Fibroblast of skin of left quadriceps (primary cell): ENCODE results near the gene GINS1.

Experiments
- DNase-seq, 2 experiments: peaks; one replicate each; pipeline ENCODE4 v3.0.0-alpha.2; 2013; ENCODE audit warnings: low read depth in 2 of 2

The GINS1 gene

DNA sequence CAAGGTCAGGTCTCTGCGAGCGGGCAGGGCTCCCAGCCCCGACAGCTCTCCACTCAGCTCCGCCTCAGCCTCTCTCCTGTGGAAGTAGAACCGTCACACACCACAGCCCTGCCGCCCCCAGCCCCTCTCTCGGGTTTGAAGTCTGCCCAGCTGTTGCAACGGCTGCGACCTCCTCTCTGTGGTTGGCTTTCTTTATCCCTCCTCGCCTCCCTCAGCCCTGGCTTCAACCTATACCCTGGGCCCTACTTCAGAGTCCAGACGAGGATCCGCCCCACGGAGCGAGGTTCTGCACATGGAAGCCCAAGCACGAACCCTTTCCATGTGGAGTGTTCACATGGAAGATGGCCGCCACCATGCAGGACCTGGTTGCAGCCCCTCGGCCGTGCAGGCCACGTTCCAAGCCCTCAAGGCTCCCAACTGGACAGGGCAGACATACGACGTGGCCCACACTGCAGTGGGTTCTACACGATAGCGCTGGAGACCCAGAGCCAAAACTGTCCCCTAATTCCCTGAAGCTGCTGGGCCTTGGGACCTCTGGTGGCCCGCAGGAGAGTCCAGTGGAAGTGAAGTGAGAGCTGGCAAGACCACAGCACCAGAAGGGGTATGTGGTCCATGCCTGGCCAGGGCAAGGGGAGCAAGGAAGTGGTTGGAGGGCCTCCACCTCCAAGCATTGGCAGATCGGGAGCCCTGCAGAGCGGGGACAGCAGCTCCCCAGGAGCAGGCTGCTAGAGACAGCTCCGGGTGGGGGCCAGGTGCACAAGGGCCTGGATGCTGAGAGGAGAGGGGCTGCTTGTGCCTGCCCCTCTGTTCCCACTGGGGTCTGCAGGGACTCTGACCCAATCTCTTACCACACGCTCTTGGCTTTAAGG lies 69.8 kb downstream of the GINS1 start:
- no peak for DNase-seq

DNA sequence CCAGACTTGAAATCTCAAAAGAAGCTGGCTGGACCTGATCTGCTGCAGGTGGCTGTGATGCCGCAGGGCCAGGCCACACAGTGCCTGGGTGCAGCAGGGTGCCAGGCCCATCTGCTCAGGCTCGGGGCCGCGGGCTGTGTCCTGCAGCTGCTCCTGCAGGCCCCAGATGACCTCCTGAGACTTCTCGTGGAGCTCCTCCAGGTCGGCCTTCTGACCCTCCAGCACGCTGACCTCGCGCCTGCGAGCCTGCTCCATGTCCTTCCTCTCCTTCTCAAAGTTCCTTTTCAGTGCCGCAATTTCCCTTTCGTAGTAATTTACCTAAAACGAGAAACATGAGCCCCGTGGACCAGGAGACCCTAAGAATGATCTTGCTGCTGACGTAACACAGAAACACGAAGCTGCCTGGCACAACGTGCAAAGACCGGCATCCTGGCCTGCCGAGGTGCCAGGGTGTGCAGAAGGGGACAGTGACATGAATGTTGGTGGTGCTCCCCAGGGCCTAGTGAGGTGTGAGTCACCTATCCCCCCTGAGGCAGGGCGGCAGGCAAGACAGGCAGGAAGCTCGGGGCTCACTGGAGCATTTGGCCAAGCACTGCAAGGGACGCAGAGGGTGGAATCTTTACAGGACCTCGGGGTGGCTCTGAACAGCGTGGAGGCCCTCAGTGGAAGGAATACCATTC lies 71.6 kb downstream of the GINS1 start:
- DNase-seq, result no peak

DNA sequence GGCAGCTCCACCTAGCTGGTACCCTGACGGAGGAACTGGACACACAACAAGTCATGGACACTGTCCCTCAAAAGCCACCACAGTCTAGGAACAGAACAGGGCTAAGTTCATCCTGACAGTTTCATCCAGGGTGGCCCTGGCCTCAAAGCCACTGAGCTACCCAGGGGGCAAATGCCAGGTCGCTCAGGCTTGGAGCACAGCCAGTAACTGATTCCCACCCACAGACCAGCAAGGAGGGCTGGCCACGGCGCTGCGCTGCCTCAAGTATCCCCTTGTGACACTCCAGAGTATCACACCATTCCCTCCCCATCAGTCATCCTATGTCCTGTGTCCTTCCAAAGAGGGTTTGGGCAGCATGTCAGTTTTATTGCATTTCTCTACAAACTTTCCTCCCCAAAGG lies 72.2 kb downstream of the GINS1 start:
- no peak for DNase-seq

DNA sequence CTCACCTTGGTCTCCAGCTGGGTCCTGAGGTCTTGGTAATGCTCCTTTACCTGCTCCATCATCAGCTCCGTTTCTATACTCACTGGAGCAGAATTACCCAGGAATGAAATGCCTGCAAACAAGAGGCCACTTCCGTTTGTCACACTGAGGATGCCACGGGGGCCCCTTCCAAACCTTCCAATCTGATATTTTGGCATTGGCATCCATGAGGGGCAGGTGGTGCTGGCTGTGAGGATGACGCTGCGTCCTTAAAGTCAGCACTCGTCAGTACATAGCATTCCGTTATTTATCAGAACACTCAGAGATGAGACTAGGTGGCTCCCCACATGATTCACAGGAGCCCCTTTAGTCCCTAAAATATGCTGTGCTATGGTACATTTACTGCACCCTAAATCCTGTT lies 72.7 kb downstream of the GINS1 start:
- no peak for DNase-seq

DNA sequence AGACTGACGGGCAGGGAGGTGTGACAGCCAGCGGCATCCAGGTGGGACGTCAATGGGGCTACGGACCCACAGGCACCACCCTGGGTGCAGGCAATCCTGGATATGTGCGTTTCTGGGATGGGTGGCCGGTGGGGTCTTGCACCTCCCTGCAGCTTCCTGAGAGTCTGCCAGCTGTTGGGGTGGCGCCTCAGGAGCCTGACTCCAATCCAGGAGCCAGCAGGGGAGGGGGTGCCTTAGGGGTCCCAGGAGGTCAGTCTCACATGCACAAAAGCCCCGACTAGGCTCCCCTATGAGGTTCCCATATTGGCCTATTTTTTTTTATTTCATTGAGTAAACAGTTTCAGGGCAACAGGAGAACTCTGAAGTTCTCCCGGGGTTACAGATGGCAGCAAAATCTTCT lies 73.3 kb downstream of the GINS1 start:
- no peak for DNase-seq

DNA sequence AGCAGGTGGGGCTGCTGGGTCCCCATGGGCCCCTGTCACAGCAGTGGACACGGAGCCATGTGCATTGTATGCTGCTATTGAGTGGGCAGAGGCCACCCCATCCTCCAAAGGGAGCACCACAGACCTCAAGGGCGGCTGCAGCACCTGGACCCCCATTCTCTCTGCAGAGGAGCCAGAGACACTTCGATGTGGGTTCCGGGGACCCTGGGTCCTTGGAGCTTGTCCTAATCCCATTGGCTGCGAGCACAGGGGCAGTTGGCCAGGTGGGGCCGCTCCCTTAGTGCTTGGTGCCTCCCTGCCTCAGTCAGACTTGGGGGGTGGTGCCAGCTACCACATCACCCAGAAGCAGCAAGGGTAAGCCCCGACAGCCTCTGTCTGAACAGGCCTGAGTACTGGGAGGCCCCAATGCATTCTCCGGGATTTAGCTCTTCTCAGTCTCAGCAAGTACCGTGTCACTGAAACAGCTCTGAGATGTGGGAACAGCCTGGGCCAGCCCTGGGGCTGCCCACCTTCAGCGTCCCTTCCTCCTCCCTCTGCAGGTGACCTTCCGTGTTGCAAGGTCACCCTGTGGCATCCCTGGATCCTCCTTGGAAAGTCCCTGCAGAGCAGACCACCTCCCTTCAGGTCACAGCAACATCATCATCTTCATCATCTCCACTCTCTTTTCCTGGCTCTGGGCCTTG lies 73.9 kb downstream of the GINS1 start:
- DNase-seq, result no peak

DNA sequence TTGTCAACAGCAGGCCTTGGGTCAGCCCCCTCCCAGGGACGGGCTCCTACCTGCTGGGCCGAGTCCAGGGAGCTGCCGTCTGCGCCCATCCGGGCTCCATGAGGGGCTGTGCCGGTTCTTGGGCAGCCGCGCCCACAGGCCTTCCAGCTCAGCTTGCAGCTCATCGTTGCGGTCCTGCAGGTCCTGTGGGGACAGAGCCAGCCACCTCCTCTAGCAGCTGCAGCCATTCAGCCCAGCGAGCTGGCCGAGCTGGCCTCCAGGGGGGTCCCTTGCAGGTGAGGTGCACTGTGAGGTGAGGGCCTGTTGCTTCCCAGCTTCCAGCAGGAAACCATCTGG lies 74.4 kb downstream of the GINS1 start:
- no peak for DNase-seq

DNA sequence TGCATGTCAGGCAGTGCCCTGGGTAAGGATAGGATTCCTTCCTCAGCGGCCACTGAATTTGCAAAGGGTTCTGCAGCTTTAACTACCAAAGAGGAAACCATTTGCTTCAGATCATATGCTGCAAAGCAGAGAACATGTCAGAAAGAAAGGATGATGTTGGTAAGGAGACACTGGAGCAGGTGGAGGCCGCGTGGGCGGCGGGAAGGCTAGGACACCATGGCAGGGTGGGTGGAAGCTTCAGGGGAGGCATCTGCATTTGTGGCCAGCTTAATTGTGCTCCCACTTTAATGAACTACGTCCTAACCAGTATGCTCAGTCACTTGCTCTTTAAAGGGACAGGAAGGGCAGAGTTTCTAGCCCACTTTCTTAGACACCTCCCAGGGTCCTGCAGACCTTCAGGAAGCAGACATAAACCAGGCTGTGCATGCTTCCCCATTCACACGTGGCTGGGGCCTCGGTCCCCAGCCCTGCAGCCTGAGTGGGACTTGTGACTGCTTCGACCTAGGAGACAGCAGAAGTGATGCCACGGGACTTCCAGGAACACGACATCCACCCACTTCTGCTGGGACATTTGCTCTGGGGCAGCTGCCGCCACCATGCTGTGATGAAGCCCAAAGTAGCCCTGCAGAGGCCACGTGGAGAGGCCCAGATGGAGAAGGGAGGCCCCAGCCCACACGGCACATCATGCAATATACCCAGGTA lies 76.1 kb downstream of the GINS1 start:
- no peak for DNase-seq

DNA sequence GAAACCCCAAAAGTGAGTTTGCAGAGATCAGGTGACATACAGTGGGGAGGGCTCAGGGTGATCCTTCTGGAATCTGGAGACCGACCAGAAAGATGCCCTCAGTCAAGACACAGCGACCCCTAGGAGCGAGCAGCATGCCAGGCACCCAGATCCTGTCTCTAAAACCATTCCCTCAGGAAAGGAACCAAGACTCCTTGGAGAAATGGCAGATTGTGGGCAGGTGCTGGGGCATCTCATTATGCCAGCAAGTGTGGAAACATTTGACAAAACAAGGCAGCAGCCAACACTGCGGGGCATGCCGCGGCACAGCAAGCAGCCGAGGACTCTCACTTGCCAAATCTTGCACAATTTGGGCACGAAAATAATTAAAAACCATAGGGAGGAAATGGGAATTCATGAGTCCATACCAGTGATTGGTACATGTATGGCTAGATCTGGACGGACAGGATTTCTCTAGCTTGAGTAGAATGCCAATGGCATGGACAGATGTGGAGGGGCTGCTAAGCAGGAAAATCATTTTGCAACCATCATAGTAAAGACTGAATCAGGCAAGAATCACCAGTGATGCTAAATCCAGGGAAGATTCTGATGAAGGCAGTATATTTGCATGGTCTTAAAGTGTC lies 76.9 kb downstream of the GINS1 start:
- no peak for DNase-seq

DNA sequence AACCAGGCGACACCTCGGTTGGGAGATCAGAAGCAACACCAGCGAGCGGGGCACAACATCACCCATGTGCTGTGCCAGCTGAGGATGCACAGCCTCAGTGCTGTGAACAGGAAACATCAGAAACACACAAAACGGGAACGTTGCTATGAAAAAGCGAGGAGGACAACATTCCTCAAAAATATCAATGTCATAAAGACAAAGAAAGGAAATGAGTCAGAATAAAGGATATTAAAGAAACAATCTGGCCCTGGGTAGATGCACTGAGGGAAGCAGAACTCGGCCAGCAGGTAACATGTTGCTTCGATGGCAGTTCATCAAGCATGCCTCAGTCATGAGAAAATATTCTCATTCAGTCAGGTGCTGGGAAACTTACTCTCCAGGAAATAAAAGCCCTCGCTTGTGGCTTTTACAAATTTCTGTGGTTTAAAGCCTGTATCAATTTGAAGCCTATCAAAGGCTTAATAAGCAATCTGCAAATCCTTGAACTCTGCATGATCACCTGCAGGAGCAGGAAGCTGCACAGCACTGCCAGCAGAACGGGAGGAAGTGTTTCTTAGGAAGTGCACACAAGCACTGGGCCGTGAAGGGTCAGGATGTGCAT lies 77.5 kb downstream of the GINS1 start:
- DNase-seq, result no peak

DNA sequence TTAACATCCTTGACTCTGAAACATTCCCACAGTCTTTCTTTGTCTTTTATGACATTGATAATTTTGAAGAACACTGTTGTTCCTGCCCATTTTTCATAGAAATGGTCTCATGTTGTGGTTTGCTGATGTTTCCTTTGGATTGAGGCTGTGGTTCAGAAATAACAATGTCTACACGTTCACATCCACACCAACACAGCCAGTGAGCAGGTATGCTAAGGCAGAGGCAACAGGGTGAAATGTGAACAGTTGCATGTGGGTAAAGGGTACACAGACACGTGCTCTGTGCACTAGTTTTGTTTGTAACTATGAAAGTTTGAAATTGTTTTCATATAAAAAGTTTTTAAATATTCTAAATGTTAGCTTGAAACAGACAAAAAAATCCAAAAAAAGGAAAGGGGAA lies 78.4 kb downstream of the GINS1 start:
- DNase-seq, result no peak

DNA sequence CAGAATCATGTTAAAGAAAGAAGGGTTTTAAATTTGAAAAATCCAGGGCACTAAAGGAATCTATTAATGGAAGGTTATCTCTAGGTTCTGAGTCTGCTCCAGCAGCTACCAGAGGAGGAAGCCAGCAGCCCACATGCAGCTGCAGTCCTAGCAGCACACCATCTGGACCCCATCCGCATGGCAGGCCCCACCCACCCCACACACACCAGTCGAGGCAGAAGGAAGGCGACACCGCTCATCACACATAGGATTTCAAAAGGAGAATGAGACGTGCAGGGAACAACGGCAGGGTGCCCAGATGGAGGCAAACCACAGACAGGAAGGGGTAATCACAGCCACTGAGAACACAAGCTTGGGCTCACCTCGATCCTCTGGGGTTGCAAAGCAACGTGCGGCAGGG lies 78.9 kb downstream of the GINS1 start:
- DNase-seq, result peak; percentile 8 to 10

DNA sequence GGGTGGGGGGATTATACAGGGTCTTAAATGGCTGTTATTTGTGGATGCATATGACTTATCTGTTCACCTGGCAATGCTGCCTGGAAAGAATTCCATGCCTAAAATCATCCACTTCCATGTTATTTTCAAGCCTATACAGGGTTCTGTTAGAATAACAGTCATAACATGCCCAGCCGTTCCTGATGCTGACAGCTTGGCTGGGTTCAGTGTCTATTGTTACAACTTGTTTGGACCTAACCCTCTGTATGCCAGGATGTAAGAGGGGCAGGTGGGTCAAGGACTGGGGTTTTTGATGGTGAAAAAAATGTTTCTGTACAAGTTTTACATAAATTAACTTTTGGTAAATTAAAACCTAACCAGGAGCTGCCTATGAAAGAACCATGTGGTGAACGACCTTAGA lies 79.8 kb downstream of the GINS1 start:
- no peak for DNase-seq

DNA sequence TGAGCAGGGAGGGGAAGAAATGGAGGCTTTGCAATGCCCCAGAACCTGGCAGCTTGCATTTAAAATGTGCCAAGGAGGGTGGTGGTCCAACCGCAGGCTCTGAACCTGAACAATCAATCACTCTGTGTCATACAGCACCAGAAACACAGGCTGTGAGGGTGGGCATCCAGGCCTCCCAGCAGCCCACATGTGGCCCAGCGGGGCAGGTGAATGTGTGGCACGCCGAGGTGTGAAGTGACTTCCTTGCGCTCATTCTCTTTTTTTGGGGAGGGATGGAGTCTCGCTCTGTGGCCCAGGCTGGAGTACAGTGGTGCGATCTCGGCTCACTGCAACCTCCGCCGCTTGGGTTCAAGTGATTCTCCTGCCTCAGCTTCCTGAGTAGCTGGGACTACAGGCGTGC lies 80.5 kb downstream of the GINS1 start:
- no peak for DNase-seq

DNA sequence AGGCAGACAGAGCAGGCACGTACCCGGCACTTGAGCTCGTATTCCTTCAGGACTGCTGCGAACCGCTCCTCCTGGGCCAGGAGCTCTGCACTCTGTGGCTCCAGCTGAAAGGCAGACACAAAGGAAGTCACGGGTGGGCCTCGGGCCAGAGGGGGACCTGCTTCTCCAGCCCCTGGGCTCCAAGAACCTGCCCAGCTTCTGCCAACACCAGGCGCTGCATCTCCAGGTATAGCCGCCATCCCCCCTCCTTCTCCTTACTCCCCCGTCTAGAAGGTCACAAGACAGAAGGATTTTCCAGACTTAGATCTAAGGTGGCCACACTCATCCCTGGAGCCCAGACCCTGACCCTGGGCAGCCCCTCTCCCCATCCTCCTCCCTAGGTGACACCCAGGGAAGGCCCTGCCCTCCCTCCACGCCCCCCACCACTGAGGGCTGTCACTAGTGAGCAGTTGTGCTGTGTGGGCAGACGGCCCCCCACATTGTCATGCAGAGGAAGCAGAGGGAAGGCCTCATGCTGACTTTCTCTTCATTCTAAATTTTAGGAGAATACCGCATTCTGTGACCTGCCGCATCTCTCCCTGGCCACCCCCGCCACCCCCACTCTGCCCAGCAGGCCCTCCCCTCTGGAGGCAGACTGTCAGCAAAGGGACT lies 81.9 kb downstream of the GINS1 start:
- no peak for DNase-seq

DNA sequence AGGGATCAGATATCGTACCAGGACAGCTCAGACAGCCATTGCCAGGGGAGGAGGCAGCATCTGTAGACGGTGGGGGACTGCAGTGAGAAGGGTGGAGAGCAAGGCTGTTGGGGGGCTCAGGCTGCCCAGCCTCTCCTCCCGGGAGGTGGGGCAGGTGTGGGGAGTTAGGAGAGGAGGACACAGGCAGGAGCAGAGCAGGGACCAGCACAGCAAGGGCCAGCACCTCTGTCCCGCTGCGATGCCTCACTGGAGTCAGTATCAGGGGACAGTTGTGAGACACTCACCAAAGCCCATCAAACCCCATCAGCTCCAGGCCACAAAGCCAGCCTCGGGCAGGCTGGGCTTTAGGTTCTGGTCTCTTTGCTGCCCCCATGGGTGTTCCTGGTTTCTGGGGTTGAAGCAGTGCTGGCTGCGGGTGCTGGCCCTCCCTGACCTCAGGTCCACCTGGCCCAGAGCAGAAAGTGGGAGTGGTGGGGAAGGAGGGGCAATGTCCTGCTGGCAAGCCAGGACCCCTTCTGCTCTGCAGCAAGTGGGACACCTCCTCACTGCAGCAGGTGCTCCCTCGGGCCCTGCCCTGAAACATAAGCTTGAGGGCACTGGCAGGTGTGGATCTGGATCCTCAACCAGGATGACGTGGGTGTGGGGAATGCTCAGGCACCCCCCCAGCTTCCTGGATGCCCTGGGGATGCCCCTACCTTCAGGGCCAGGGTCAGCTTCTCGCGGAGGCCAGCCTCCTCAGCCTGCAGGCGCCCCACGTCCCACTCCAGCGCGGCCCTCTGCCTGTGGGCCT lies 83.4 kb downstream of the GINS1 start:
- no peak for DNase-seq

DNA sequence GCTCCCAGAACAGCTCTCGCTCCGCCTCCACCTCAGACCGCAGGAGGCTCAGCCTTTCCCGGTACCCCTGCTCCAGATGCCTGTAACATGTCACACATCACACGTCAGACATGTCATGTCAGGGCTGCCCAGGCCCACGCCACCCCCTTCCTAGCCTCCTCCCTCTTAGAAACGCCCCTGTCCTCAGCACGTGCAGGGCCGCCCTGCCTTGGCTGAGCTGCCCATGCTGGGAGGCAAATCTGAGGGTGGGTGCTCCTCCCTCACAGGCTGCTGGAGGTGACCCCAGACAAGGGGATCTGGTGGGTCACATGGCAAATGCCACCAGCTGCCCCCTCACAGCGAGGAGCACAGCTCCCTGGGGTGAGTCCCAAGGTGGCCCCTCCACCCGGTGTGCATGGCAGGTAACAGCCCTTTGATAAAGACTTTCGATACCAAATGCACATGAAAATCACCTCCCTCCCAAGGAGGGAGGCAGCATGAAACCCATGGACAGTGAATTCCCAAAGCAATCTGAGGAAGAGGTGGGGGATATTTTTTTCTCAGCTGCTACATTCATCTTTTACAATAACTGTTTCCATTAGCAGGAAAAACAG lies 84.1 kb downstream of the GINS1 start:
- DNase-seq, result no peak

DNA sequence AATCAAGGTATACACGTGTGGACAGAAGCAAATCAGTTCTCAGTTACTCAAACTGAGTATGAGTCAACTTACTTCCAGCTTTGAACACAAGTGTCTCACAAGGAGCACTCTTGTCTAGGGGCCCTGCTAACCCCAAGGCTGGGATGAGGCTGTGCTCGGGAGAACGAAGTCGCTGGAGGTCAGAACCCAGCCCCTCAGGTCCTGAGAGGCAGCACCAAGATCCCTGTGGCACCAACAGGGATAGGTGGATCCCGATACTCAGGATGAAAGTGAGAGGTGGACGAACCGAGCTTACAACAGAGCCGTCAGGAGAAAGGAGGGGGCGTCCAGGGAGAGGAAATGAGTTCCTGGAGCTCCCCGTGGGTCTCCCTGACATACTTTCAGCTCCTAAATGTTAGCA lies 85.7 kb downstream of the GINS1 start:
- no peak for DNase-seq

DNA sequence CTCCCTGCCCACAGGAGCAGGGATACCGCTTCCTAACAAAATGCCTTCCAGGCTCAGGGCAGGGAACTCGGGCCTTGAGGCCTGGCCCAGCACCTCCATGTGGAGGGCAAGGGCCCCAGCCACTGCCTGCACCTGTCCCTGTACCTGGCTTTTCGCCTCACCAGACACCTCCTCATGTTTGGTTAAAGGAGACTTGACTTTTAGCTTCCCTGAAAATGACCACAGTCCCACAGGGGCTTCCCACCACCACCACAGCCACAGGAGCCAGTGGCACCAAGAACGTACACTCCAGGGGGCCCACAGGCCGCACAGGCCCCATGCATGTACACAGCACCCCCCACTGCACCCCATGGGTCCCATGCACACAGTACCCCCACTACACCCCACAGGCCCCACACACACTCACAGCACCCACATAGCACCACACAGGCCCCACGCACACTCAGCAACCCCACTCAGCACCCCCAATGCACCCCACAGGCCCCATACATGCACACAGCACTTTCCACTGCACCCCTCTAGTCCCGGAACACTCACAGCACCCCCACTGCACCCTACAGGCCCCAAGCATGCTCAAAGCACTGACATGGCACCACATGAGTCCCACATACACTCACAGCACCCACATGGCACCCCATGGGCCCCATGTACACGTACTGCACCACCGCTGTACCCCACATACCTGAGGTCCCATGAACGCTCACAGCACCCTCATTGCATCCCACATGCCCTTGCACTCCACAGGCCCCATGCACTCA lies 86.5 kb downstream of the GINS1 start:
- DNase-seq, result no peak
